ENCODE data around the gene TSEN54.

Gene TSEN54

DNA sequence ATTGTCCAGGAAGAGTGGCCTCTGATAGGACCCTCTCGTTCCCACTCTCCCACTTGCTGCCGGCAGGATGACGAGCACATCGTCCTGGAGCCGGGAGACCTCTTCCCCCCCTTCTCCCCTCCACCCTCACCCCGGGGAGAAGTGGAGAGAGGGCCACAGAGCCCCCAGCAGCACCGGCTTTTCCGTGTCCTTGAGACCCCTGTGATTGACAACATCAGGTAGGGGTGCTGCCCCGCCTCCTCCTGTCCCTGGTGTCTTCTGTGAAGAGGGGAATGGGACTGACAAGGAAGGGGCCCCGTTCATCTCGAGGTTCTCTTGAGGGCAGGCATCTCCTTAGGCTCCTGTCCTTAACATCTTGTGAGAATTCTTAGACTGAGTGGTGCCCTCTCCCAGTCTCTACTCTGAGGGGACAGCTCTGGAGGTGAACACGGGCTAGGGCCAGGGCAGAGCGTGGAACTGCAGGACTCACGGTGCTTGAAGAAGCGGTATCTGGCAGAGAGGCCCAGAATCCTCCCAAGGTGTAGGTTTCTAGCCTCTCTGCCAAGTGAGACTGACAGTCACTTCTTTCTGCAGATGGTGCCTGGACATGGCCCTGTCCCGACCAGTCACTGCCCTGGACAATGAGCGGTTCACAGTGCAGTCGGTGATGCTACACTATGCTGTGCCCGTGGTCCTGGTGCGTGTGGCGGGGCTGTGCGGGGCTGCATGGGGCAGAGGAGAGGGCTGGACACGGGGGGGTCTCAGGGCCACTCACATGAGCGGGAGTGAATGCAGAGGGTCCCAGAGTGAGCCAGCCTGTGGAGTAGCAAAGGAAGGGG lies 27.4 kb upstream of the TSEN54 start:
- DNase-seq (ENCODE audit: low spot score) = no peak

DNA sequence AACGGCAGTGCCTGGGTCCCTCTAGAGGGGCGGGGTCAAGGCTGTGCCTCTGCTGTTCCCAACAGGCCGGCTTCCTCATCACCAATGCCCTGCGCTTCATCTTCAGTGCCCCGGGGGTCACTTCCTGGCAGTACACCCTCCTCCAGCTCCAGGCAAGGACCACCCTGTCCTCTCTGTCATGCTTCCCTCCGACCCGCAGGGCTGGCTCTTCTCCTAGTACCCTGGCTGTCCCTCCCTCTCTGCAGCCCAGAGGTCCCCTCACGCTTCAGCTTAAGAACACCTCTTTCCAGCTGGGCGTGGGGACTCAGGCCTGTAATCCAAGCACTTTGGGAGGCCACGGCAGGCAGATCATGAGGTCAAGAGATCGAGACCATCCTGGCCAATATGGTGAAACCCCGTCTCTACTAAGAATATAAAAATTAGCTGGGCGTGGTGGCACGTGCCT lies 26.8 kb upstream of the TSEN54 start:
- DNase-seq (ENCODE audit: low spot score) = no peak

DNA sequence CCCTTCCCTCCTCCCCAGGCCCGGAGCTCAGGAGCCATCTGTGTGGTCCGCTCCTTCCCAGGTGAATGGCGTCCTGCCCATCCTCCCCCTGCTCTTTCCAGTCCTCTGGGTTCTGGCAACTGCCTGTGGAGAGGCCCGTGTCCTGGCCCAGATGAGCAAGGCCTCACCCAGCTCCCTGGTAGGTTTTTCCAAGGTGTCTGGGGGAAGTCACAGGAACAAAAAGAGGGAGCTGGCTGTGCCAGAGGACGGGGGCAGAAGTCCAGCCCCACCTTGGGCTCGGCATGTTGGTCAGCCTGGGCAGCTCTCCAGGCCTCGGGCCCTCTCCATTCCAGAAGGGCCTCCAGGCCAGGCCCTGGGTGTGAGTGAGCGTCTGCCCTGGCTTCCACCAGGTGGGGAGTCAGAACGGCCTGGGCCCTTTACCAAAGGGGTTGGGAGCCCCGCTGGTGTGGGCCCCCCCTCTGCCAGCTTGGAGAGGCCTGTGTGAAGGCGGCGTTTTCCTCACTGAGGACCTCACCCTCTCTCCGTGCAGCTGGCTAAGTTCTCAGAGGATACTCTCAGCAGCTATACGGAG lies 26.1 kb upstream of the TSEN54 start:
- DNase-seq (ENCODE audit: low spot score) = no peak

DNA sequence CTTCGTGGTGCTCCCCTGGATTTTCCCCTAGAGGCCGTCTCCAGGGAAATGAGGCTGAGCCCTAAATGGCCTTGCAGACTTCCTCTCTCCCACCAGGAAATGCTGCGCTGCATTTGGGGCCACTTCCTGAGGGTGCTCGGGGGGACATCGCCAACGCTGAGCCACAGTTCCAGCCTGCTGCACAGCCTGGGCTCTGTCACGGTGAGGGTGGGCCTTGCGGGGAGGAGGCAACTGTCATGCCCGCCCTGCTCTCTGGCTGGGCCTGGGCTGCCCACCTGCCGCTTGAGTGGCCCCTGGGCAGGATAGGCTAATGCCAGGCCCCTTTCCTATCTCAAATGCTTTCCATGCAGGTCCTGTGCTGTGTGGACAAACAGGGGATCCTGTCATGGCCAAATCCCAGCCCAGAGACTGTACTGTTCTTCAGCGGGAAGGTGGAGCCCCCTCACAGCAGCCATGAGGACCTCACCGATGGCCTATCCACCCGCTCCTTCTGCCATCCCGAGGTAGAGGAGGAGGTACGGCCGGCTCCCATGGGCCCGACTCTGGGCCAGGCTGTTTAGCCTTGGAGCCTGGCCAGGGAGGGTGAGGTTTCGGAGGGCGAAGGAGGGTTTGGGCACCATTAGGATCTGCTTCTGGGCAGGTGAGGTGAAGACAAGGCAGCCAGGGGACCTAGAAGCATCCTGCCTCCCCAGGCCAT lies 25.2 kb upstream of the TSEN54 start:
- no peak for DNase-seq (ENCODE audit: low spot score)

DNA sequence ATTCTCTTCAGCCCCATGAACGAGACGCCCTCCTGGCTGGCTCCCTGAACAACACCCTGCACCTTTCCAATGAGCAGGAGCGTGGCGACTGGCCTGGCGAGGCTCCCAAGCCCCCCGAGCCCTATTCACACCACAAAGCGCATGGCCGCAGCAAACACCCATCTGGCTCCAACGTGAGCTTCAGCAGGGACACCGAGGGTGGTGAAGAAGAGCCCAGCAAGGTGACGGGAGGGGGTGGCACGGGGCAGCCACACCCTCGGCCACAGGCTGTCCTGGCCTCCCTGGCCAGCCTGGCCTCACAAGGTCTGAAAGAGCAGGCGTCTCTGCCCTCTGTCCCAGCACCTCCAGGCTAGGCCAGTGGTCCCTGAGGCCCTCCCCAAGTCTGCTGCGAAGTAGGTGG lies 24.6 kb upstream of the TSEN54 start:
- DNase-seq (ENCODE audit: low spot score) = no peak

DNA sequence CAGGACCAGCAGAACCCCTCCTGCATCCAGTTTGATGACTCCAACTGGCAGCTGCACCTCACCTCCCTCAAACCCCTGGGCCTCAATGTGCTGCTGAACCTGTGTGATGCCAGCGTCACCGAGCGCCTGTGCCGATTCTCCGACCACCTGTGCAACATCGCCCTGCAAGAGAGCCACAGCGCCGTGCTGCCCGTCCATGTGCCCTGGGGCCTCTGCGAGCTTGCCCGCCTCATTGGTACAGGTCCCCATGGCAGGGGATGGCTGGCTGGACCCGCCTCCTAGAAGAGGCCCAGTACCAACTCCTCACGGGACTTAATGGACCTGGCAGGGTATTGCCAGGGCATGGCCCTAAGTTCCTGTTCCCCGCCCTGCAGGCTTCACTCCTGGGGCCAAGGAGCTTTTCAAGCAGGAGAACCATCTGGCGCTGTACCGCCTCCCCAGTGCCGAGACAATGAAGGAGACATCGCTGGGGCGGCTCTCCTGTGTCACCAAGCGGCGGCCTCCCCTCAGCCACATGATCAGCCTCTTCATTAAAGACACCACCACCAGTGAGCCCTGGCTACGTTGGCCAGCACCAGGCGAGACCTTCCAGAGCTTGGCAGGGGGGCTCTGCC lies 23.7 kb upstream of the TSEN54 start:
- DNase-seq (ENCODE audit: low spot score) = no peak

DNA sequence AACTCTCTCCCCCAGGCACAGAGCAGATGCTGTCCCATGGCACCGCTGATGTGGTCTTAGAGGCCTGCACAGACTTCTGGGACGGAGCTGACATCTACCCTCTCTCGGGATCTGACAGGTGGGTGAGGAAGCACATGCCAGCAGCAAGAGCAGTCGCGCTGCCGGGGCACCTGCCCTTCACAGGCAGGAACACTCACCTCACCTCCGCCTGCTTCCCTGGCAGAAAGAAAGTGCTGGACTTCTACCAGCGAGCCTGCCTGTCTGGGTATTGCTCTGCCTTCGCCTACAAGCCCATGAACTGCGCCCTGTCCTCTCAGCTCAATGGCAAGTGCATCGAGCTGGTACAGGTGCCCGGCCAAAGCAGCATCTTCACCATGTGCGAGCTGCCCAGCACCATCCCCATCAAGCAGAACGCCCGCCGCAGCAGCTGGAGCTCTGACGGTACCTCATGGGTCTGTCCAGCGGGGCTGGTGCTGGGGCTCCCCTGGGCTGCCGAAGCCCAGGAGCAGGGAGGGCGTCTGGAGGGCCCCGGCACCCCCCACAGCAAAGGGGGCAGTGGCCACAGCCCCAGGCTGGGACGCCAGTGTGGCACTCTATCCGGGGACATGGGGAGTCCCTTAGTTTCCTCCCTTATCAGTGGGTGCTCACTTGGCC lies 22.7 kb upstream of the TSEN54 start:
- DNase-seq (ENCODE audit: low spot score) = no peak

DNA sequence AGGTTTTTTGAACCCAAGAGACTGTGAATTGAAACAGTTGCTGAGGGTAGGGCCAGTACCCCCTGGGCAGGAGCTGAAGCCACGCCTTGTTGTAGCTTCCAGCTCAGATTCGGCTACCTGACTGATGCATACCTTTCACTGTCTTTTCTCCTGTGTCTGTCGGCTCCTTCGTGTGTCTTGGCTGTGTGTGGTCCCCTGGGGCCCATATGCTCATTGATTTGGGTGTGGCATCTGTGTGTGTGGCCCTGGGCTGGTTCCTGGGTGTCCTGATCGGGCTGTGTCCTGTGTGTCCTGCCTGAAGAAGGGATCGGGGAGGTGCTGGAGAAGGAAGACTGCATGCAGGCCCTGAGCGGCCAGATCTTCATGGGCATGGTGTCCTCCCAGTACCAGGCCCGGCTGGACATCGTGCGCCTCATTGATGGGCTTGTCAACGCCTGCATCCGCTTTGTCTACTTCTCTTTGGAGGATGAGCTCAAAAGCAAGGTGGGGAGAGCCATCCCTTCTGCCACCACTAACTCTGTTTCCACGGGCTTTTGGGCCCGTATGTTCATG lies 21.9 kb upstream of the TSEN54 start:
- DNase-seq (ENCODE audit: low spot score) = no peak

DNA sequence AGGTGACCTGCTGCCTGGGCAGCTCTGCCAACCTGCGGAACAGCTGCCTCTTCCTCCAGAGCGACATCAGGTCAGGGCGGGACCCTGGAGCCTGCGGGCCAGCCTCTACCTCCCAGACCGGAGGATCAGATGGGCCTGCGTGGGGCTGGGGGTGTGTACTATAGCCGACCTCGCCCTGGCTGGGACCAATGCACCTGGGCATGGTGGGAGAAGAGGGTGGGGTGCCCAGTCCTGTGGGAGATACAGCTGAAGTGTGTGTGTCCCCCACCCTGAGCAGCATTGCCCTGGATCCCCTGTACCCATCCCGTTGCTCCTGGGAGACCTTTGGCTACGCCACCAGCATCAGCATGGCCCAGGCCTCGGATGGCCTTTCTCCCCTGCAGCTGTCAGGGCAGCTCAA lies 20.3 kb upstream of the TSEN54 start:
- DNase-seq (ENCODE audit: low spot score) = no peak

DNA sequence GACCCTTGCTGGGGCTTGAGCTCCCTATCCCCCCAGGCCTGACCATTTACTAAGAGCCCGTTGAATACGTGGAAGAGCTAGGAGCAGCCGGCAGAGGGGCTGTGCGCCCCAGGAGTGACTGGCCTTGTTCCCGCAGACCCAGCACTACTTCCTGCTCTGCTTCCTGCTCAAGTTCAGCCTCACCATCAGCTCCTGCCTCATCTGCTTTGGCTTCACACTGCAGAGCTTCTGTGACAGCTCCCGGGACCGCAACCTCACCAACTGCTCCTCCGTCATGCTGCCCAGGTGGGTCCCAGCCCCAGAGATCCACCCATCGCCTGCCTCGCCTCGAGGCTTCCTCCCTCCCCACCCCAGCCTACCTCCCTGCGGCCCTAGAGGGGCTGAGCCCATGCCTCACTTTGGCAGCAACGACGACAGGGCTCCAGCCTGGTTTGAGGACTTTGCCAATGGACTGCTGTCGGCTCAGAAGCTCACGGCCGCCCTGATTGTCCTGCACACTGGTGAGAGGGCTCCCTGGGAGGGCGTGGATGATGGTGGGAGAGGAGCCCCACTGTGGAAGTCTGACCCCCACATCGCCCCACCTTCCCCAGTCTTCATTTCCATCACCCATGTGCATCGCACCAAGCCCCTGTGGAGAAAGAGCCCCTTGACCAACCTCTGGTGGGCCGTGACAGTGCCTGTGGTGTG lies 18.1 kb upstream of the TSEN54 start:
- DNase-seq (ENCODE audit: low spot score) = no peak

DNA sequence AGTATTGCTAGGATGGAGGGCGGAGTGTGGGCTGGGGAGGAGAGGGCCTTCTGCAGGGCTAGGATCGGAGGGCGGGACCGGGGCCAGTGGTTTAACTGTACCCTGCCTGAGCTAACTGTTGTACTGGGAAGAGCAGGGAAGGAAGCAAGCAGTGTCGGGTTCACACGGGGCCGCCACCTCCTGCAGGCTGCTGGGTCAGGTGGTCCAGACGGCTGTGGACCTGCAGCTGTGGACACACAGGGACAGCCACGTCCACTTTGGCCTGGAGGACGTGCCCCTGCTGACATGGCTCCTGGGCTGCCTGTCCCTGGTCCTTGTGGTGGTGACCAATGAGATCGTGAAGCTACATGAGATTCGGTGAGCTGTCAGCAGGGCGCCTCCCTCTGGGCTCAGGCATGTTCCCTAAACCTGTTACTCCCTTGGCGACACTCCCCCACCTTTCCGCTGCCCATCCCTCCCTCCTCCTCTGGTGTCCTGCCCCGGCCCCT lies 17.6 kb upstream of the TSEN54 start:
- no peak for DNase-seq (ENCODE audit: low spot score)

DNA sequence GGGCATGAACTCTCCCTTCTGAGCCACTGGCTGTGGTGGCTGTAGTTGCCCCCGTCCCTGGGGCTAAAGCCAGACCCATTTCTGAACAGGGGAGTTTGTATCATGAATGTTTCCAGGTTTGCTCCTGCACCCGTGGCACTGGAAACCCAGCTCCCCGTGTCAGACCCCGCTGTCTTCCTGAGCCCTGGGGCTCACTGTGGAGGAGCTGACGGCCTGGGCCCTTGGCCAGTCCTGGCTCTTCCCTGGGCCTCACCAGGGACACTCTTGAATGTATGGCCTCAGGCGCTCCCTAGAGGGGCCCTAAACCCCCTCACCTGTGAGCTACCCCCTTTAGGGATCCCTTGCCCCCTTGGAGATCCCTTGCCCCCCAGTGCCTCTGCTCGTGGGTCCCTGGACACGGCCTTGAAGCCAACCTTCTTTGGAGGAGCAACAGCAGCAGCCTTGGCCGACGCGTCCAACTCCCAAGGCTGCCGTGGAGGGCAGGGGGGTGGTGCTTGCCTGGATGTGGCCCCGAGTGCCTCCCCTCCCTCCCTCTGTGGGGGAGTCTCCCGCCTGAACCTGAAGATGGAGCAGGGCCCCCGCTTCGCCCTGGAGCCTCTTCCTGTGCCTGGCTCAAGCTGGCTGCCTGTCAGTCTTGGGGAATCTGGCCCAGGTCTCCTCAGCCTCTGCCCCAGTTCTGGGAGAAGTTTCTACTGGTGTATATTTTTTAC lies 16.9 kb upstream of the TSEN54 start:
- no peak for DNase-seq (ENCODE audit: low spot score)

DNA sequence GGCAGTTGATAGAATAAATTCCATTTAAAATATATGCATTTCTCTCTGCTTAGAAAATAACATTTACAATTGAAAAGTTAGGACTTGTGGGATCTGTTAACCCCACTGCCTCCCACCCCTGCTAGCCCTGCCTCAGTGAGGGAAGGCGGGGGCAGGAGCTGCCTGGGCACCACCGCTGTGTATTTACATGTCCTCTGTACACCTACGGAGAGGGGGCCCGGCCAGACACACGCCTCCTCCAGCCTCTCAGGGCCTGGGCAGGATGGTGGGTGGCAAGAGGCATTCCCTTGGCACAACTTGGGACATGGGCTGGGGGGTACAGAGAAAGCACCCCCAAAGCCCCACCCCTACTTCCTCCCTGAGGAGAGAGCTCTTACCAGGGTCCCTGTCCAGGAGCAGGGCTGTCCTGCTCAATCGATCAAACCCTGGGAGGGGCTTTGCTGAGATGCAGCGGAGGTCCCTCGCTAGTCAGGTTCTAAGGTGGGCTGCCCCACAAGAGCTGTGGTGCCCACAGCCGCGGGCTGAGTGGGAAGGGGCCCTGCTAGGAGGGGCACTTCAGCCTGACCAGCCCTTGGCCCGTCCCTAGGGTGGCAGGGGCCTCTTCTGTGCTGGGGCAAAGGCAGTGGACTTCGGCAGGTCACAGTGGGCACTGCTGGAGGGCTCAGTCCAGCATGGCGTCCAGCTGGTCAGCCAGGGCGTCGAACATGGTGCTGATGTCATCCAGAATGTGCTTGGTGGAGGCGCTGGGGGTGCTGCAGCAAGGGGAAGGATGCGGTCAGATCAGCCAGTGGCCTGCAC lies 15.7 kb upstream of the TSEN54 start:
- no peak for DNase-seq (ENCODE audit: low spot score)

DNA sequence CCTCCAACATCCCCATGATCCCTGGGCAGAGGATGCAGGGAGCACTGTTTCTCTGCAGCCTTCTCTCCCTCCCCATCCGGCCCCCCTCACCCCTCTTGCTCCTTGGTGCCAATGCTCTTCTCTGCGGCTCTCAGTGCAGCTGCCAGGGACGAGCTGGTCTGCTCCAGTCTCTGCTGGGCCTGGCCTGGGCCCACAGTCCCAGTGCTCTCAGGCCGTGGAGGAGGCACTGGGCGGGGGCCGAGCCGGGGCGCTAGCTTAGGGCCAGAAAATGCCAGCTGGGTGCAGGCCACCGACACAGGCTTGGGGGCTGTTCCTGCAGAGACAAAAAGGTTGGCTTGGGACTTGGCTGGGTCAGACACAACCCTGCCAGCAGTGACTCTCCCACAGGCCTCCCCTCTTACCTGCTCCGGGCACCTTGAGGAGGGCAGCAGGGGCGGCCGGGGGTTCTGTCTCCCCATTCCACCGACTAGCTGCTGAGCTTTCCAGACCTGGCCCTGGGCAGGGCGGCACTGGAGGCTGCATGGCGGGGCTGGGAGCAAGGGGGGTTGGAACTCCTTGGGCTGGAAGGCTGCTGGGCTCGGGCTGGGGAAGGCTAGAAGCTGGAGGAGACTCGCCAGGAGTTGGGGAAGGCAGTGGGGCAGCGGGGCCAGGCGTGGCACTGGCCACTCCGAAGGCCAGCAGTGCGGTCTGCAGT lies 14.8 kb upstream of the TSEN54 start:
- no peak for DNase-seq (ENCODE audit: low spot score)

DNA sequence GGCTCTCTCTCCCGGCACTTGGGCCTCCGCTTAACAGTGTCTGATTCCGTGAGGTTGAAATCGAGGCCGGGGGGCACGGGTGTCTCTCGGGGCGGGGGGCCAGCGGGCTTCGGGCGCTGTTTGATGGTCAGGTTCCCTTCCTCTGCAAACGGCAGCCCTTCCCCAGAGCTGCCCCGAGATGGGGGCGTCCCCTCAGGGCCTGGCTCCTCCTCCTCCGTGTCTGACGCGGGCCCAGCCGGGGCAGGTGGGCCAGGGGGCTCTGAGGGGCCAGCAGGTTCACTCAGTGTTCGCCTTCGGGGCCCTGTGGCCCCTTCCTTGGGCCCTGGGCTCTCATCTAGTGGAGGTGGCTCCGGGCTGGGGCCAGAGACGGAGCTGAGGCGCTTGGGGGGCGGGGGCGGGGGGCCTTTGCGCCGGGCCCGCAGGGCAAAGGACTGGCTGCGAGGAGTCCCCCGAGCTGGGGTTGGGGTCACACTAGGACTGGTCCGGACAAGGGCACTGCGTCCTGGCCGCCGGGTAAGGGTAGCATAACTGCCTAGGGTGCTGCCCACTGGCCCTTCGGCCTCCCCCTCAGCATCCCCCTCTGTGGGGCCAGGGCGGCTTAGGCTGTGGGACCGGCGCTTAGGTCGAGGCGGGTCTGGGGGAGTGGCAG lies 14.1 kb upstream of the TSEN54 start:
- no peak for DNase-seq (ENCODE audit: low spot score)

DNA sequence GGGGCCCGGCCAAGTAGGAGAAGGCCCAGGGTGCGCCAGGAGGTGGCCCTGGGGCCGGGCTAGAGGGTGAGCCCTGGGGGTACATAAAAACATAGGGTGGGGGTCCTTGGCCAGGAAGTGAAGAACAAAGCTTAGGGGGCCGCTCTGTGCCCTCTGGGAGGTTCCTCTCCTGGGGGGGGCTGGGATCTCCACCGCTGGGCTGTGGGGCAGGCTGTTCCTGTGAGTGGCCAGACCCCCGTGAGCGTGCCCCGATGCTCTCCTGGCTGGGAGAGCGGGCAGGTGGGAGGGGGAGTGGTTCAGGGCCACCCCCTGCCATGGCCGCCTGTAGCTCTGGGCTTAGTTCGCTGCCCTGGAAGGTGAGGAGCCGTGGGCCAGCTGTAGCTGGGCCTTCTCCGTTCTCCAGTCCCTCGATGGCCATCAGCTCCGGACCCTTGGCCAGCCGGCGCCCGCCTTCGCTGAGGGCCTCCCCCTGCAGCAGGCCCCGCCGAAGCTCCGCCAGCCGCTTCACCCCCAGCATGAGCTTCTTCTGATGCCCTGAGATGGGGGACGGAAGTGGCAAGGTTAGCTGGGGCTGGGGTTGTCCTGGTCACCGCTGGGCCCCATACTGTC lies 13.5 kb upstream of the TSEN54 start:
- no peak for DNase-seq (ENCODE audit: low spot score)

DNA sequence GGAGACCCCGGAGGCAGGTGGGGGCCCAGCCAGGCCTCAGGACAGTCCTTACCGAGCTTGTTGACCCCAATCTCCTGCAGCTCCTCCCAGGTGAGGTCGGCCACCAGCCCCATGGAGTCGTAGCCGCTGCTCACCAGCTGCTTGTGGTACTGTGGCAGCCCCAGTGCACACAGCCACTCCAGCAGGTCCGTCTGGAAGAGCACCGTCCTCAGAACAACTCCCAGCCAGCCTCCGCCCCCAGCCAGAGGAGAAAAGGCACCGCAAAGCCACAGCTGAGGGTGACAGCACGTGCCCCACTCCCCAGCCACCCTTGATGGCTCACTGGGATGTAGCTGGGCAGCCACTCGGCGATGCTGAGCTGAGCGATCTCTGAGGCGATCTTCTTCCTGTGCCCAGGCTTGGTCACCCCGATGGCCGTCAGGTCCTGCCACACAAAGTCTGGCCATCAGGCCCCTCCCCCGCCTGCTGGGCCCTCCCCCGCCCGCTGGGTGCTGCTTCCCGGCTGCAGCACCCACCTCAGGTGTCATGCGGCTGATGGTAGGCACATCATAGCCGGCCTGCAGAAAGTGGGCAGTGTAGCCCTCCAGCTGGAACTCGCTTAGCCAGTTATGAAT lies 12.9 kb upstream of the TSEN54 start:
- DNase-seq (ENCODE audit: low spot score) = no peak

DNA sequence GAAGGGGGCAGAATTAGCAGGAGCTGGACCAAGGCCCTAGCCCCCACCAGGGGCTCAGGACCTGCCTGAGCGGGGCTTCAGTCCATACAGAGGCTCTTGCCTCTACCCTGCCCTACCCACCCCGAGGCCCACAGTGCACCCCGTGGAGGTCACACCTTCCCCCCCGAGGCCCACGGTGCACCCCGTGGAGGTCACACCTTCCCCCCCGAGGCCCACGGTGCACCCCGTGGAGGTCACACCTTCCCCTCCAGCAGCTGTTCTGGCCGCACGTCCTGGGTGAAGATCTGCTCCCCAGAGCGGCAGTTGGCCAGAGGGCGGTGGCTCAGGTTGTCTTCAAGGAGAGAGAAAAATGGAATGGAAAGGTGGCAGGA lies 12.4 kb upstream of the TSEN54 start:
- no peak for DNase-seq (ENCODE audit: low spot score)
